SH-SY5Y (cell line): ENCODE results near the gene EXOC6B.

Source experiments
- GATA2 ChIP-seq: IDR thresholded peaks from 2 replicates; pipeline ENCODE4 v1.6.1; 2011; ENCODE audit warnings: mild to moderate bottlenecking, low read depth, low read length
- GATA3 ChIP-seq: IDR thresholded peaks from 2 replicates; pipeline ENCODE4 v1.6.1; 2011; ENCODE audit warnings: low read depth, mild to moderate bottlenecking, low read length, moderate library complexity

DNA sequence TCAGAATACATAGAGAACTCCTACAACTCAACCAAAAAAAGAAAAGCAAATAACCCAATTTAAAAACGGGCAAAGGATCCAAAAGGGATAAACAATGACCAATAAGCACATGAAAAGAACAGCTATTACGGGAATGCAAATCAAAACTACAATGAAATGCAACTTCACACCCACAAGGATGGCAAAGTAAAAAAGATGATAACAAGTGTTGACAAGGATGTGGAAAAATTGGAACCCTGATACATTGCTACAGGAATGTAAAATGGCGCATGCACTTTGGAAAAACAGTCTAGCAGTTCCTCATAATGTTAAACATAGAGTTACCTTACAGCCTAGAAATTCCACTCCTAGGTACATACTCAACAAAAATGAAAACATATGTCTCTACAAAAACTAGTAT is 4.7 kb downstream of the EXOC6B start:
- TF ChIP-seq GATA2: no peak
- TF ChIP-seq GATA3: no peak
